CD4-positive, alpha-beta T cell treated with Interleukin-12 subunit alpha and Interleukin-12 subunit beta, for 1 hour (primary cell): ENCODE data around the gene SDK1.

Experiments used
- DNase-seq: peaks from one replicate; pipeline ENCODE4 v3.0.0-alpha.2; 2020

SDK1 gene

DNA sequence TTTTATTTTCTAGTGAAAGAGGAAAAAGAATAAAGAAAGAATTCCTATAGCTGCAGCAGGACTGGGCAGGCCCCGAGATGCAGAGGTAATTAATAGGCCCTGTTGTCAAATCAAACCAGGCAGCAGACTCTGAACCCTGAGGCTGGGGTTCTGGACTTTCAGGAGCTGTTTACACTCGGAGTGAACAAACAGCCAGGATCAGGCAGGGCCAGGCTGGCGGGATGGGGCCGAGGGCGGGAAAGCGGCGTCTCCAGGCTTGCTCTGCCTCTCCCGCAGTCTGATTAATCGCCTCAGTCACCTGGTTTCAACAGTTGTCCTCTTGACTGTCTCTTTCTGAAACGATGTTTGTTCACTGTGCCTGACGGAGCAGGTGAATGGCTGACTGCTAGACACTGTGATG lies 705.6 kb downstream of the SDK1 start:
- no peak for DNase-seq

DNA sequence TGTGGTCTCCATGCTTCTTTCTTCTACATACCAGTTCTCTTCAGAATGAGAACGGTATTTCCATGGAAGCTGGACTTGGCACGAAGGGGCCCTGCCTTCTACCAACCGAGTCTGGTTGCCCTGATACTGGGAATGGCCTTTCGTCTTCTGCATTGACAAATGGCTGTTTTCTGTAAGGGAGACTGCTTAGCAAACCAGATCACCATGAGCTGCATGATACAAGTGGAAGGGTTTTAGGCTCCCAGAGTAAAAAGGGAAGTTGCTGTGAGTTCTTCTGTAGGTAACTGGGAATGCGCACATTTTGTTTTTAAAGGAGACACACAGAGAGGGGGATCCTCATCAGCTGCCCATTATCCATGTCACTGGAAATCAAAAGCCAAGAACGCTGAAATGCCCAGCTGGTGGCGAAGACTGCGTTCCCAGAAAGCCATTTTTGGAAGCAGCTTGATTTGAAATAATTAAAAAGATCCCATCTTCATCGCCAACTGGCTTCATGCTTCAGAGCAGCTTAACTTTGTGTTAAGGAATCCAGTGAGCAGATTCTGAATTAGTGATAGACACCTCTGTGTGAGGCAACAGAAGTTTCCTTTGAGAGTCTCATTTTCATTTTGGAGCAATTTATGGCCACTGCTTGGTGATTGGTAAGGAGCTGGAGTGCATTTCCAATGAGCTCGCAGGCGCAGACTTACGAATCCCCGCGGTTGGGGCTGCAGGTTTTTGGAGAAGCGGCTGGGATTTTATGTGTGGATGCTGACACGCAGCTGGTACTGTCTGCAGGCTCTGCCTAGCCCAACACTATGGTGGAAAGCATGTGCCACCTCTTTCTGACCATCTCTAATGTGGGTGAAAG lies 708.4 kb downstream of the SDK1 start:
- no peak for DNase-seq

DNA sequence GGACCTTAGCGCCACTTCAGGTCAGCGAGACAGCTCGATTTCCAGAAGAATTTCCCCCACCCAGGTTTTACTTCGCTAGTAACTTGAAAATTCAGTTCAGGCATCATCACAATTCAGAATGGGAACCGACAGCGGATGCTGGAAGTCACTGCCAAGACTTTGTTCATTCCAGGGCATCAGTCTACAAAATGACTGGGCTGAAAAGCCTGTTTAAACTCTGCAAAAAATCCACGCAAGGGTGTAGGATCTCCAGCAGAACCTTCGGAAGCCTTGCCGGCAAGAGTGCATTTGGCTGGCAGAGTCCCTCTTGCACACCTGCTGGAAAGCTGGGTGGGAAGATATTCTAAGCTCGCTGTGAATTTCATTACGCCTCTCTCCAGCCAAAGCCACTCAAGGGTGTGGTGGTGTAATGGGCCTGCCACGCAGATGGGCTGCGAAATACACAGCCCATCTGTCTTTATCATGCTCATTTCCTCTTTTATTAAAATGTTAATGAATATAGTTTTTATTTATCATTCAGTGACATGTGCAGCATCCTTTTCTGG lies 709.1 kb downstream of the SDK1 start:
- no peak for DNase-seq

DNA sequence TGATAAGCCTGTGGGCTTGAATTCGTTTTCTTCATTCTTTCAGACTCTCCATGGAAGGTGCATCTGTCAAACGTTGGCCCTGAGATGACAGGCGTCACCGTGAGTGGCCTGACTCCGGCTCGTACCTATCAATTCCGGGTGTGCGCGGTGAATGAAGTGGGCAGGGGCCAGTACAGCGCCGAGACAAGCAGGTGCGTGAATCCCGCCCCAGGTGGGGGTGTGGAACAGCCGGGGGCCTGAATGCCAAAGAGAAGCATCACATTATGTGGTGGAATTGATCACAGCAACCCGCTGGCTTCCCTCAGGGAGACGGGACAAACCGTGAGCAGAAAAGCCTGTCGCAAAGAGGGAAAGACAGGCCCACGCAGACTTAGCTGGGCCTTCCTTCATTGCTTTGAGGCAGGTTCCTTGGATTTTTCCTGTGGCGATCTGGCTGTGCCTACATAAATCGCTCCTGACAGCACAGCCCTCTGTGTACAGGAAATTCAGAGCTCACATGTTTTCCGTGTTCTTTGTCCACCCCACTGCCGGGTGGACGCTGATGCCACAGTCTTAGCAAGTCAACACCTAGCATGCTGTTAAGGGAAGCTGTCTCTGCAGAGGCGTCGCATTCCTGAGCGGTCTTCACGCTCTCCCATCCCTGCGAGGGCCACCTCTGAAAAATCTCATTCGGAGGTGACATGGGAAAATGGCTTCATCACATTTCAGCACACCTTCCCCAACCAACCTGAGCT lies 710.0 kb downstream of the SDK1 start:
- DNase-seq: no peak

DNA sequence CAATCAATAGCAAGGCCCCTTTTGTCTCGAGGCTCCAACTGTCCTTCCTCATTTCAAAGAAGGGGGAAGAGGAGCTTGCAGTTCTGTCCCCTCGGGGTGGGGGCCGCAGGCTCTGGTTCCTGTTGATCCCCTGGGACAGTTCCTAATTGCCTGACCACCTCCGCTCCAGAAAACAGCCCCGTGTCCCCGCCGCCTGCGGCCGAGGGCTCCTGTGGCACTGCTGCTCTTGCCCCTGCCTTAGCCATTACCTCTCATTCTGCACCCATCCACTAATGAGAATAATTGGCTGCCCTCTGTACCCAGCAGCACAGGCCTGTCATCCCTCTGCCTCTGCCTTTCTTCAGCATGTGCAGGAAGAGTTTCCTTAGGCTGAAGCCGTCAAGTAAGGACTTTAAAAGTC lies 712.7 kb downstream of the SDK1 start:
- no peak for DNase-seq

DNA sequence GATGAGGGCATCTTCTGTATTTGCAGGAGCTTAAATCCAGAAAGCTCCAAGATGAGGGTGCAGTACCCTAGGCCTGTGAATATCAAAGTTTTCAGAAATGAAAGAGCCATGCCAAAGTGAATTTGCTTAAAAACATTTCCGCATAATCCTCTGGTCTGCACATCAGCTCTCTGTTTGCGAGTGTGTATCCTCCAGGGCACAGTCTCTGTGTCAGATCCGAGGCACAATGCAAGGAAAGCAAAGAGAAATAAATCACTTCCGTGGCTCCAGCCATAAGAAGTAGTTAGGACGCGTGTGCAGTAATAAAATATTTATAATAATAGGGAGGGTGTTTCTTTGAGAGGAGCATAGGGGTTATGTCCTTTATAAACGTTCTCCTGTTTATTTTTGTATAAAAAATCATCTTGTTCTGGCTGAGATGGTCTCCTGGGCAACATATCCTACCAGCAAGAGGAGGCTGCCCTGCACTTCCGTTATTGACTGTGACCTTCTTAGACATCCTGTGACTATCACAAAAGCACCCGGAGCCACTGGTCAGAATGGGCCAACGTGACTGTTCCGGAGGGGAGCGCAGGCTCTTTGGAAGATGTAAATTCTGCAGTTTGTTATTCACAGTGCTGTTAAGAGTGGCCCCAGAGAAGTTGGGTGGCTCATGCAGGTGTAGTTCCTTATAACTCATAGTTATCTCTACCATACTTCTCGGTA lies 713.4 kb downstream of the SDK1 start:
- DNase-seq: no peak

DNA sequence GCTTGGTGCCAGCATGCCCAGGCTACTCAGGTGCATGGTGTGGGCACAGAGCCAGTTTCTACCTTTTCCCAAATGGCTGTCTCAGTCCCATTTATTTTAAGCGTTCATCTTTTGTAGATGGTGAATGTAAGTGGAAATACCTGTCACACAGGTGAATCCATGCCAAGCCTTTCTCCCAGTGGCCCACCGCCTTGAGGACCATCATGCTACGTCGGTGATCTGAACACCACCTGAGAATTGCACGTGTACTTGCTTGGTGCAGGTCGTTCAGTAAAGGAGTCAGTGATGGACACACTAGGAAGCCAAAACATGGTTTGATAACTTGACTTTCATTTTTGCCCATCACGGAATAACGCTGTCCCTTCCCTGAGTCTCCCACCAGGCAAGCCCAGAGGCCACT lies 714.3 kb downstream of the SDK1 start:
- no peak for DNase-seq

DNA sequence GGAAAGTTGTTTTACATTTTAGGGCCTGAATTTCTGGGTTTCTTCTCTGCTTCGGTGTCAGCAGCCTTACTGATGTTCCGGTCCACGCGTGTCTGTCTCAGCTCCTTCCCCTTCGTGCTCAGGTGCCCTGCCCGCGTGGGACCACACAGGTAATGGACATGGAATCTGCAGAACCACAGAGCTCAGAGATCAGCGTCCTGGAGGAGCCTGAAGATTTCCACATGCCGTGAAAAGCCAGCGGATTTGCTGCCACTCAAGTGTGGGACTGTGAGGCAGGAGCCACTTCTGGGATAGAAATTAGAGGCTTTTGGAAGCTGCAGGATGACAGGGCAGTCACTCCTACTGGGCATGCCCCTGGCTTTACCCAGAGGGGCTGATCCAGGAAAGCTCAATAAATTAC lies 714.9 kb downstream of the SDK1 start:
- DNase-seq: no peak

DNA sequence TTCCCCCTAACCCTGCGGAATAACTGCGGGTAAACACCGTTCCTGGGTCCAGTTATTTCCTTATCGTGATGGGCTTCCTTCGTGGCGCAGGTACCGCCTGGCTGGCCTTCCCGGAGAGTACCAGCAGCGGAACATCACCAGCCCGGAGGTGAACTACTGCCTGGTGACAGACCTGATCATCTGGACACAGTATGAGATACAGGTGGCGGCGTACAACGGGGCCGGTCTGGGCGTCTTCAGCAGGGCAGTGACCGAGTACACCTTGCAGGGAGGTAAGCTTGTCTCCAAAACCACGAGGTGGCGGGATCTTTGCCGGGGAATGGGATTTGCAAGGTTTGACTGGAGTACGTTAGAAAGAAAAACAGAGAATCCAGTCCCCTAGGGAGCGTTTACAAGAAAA lies 716.0 kb downstream of the SDK1 start:
- DNase-seq: no peak

DNA sequence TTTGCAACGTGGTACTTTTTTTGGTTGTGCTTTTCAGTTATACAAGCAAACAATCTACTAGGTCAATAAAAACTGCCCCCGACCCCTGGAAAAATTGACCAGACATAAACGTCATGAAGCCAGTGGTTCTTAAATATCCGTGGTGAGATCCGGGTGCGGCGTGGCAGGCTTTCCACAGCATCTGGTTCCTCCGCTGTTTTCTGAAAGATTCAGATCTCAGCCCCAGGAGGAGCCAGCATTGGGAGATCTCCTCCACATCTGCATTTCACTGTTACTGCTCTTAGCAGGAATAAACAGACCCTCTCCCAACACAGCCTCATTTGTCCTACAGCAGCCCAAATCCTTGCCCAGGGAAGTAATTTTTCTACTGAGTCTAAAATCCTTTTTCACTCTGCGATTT lies 716.7 kb downstream of the SDK1 start:
- no peak for DNase-seq

DNA sequence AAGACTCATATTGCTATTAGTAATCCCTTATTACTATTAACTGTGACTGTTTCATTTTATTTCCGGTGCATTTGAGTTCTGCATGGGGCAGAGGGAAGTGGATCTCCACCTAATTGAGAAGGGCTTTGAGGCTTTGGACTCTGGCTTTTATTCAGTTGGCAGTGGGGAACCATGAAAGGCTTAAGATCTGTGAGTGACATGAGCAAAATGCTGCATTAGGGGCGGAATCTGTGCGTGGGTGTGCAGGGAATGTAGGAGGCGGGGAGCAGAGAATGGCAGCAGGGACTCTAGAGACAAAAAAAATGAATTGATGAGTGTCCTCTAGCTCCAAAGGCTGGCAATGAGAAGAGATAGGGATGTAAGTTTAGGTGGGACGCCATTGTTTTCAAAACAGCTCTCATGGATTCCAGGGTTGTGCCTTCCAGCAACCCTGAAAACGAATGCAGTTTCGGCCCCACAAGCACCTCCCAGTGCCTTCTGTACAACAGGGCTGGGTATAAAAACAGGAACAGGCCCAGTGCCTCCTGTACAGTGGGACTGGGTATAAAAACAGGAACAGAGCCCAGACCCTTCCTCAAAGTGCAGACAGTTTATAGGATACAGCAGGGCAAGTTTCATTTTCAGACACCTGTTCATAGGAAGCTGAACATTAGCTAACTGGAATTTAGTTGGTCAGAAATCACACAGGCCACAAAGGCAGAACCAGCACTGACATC lies 717.7 kb downstream of the SDK1 start:
- DNase-seq: no peak

DNA sequence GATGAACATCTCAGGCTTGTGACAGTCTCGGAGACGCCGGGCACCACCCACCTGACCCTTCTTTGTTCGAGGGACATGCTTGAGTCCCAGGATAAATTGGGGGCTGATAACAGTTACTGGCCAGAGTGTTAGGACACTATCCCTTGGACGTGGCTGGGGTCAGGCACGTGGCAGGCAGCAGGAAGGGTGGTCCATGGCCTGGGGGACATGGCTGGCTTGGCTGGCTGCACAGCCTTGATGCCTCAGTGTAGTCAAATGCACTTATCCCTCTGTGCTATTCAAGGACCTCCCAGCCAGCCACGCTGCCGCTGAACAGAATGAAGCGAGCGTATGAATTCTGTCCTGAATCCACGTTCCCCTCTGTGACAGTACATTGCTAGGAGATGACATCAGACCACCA lies 719.0 kb downstream of the SDK1 start:
- DNase-seq: no peak

DNA sequence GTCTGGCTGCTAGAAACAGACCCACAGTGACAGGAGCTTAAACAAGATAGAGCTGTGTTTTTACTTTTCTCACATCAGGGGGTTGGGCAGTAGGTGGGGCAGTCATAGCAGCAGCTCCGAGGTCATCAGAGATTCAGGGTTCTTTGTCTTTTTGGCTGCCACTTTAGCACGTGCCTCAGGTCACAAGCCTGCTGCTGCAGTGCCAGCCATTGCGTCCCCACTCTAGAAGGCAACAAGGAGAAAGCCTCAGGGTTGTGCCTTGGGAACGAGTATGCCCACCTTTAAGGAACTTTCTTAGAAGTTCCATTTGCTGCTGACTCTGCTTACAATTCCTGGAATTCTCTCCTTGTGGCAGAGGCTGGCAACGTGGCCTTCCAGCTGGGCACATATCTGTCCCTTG lies 720.4 kb downstream of the SDK1 start:
- no peak for DNase-seq

DNA sequence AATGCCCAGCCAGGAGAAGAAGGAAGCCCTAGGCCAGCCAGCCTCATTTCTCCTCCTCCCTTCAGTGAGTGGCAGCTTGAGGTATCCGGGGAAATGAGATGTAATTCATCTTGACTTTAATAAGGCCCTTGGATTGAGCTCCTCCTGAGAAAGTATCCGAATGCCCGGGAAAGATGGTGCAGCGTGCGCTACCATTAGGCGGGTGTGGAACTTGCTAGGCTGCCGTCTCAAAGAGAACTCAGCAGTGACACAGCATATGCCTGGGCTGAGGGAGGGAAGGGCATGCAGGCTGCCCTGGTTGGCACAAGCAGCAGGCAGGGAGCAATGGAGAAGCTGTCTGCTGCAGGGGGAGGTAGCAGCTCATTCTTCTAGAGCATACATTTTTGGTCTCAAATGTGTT lies 721.2 kb downstream of the SDK1 start:
- DNase-seq: no peak

DNA sequence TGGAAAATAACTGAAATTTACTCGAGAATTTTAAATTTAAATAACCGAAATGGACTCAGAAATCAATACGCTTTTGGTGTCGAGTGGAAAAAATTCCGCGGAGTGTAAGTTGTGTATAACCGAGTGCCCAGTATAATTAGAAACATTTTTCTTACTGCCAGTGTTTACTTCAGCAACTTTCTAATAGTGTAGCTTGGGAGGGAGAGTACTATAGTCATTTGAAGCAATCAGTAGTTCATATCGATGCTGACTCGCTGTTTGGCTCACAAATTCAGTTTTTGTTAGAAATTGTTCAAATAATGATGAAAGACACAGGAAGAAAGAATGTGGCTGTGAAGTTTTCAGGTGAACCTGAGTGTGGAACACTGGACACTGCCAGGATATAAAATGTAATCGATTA lies 722.5 kb downstream of the SDK1 start:
- no peak for DNase-seq

DNA sequence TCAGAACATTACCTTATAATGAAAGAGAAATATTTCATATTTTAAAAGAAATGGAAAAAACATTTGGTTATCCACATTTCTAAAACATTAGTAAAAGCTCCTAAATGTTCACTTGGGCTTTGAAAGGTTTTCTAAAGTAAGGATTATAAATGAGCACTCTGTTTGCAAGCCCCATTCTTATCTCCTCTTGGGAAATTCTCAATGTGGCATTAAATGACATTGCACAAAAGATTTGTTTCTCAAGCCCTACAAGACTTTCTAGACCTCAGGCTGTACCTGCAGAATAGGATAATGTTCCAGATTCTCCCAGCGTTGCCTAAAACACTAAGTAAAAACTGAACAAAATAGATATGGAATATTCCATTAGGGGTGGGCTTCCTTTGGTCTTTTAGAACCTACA lies 723.1 kb downstream of the SDK1 start:
- DNase-seq: no peak

DNA sequence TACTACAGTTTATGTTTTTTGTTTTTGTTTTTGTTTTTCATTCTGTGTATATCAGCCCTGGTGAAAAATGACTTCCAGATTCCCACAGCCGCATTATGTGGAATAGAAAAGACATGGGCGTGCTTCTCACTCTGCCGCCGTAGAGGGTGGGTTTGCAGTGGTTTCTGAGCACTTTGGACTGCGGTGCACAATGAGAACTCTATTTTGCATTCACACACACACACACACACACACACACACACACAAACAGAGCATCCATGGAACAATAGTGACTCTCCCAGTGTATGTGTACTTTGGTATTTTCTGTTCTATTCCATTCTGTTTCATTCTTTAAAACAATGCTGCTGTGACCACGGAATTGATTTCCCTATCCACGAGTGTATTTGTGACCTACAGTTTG lies 723.8 kb downstream of the SDK1 start:
- no peak for DNase-seq

DNA sequence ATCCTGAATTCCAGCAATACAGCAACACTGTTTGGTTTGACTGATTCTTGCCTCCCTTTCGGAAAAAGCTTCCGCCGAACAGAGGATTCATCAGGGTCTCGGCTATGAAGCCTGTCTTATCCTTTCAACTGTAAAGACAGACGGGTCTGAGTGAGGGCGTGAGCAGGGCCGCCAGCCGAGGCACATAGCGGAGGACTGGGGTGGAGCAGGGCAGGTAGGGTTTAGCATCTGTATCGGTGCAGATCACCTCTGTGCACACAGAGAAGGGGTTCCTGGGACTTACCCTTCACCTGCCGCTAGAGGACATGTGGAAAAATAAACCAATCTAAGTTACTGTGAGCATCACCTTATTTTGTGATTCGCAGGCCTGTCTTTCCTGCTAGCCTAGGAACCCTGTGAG lies 724.2 kb downstream of the SDK1 start:
- DNase-seq: no peak

DNA sequence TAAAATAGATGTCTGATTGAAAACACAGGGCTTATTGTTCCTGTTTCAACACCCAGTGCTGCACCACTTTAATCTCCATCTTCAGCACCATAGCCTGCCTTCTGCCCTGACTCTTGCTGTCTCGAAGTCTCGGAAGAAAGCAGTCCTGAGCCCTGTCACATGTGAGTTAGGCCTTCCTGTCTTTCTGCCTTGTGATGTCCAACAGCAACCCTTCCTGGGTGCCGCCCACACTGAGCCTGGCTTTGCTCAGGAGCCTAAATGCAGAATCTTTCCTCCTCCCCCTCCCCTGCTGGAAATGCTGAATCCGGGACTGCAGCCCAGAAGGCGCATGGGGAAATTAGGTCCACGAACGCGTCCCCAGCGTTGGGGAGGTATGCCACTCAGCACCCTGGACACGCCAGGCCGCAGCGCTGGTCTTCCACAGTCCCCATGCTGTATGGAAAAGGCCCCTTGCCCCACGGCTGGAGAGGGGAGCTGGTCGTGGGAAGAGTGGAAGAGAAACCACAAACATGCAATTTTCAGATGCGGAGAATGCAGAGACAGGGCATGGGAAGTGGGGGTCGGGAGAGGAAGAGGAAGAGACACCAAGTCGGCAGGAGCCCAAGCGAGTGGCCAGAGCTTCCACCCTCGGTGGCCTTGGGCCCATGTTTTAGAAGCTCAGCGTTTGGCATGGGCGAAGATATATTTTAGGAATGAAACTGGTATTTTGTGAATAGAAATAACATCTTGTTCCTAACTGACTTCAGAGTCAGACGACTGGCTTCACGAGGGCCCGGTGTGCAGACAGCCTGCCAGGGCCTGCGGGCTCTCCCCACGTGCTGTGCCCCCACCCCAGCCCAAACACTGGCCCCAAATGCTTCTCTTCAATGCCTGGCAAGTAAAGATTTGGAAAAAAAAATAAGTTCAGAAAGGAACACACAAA lies 724.9 kb downstream of the SDK1 start:
- DNase-seq: no peak

DNA sequence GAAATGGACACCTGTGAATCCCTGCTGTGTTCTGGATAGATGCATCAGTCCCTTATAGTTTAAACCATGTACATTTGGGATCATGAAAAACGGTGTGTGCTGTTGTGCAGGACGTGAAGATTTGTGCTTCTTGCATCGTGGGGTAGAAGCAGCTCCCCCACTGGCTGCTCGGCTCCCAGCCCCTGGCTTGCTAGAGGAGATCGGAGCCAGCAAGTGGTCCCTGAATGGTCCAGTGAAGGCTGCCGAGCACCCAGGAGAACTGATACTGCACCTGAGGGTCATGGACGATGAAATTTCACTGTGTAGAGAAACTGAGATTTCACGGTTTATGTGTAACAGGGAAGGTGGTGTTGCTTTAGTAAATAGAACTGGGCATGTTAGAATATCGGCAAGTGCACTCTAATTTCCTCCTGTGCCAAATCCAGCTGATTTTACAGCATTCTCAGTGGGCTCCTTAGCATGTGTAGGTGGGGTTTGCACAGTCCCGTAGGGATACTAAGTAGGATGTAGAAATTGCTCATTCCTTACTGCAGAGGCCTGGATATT lies 726.0 kb downstream of the SDK1 start:
- DNase-seq: no peak

DNA sequence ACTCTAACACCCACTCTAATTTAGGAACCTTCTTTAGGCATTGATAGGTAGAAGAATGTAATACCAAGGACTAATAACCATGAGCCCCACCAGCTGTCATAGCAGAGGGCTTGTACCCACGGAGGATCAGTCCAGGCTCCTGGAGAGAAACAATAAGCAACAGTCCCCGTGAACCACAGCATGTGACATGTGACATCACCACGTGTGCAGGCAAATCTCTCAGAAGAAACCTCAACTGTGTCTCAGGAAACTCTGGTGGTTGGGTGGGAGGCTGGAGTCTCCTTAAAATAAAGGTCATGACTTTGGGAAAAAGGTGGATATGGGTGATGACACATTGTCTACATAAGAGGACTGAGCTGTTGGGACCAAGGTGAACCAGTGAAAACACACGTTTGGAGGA lies 727.2 kb downstream of the SDK1 start:
- no peak for DNase-seq

DNA sequence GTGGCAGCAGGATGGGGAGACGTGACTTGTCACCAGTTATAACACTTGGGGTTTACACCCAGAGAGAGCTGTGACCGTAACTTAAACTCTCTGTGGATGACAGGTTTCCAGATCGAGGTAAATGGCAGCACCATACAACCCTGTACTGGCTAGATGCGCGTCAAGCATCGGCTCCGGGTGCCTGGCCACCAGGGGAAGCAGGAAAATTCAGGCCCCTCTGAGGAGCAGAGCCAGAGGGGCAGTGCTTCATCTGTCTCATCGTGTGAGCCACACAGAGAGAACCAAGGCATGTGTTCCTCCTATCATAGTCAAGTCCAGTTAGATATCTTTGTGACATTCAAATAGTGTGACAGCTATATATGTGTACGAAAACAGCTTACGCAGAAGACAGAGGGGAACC lies 728.9 kb downstream of the SDK1 start:
- DNase-seq: no peak
